ENCODE results near the gene ZNRF3.

Gene ZNRF3

DNA sequence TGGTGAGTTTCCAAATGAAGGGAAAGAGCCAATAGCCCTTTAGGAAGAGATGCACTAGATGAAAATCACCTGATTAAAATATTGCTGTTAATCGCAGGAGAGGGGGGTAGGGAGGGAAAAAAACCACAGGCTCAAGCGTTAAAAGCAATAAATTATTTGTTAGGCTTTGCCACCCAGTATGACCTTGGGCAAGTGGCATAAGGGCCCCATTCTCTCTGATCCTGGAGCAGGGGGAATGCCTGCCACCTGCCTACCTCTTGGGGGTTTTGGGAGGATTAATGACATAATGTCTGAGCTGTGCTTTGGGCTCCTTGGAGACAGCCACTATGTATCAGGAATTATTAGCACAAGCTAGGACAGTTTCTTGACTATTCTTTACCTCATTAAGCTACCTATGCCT lies 80.0 kb downstream of the ZNRF3 start:
- Histone ChIP-seq H3K36me3 (ENCODE audit: insufficient read depth, low read length) (peaks cover 2% of the 10 kb centered on the region), H2AFZ (ENCODE audit: low read depth, low read length) (no peak overlapping the region), H3K9me3 (ENCODE audit: low read length) (peaks cover 6% of the 10 kb centered on the region), H3K4me3 (ENCODE audit: low read length) (no peak overlapping the region), H3K27me3 (ENCODE audit: insufficient read depth, low read length) (no peaks in the 10 kb centered on the region), H3K4me1 (ENCODE audit: insufficient read depth, low read length) (peaks cover 20% of the 10 kb centered on the region)

GRCh38 chr22:28967163-28967665 lies 83.8 kb downstream of the ZNRF3 start:
- peaks cover 14% of the 10 kb centered on the region for H3K4me1 ChIP-seq (ENCODE audit: insufficient read depth, low read length)
- H3K9me3 ChIP-seq (ENCODE audit: low read length), result peaks cover 9% of the 10 kb centered on the region
- no peak overlapping the region for H2AFZ ChIP-seq (ENCODE audit: low read depth, low read length)
- H3K27me3 ChIP-seq (ENCODE audit: insufficient read depth, low read length), result no peaks in the 10 kb centered on the region
- no peak overlapping the region for H3K4me3 ChIP-seq (ENCODE audit: low read length)
- peaks cover 4% of the 10 kb centered on the region for H3K36me3 ChIP-seq (ENCODE audit: insufficient read depth, low read length)

GRCh38 chr22:28967969-28968368 lies 84.6 kb downstream of the ZNRF3 start:
- H3K9me3 ChIP-seq (ENCODE audit: low read length), result peaks cover 9% of the 10 kb centered on the region
- peaks cover 4% of the 10 kb centered on the region for H3K36me3 ChIP-seq (ENCODE audit: insufficient read depth, low read length)
- H3K4me1 ChIP-seq (ENCODE audit: insufficient read depth, low read length), result peaks cover 6% of the 10 kb centered on the region
- no peaks in the 10 kb centered on the region for H3K27me3 ChIP-seq (ENCODE audit: insufficient read depth, low read length)
- no peak overlapping the region for H3K4me3 ChIP-seq (ENCODE audit: low read length)
- H2AFZ ChIP-seq (ENCODE audit: low read depth, low read length), result no peak overlapping the region

DNA sequence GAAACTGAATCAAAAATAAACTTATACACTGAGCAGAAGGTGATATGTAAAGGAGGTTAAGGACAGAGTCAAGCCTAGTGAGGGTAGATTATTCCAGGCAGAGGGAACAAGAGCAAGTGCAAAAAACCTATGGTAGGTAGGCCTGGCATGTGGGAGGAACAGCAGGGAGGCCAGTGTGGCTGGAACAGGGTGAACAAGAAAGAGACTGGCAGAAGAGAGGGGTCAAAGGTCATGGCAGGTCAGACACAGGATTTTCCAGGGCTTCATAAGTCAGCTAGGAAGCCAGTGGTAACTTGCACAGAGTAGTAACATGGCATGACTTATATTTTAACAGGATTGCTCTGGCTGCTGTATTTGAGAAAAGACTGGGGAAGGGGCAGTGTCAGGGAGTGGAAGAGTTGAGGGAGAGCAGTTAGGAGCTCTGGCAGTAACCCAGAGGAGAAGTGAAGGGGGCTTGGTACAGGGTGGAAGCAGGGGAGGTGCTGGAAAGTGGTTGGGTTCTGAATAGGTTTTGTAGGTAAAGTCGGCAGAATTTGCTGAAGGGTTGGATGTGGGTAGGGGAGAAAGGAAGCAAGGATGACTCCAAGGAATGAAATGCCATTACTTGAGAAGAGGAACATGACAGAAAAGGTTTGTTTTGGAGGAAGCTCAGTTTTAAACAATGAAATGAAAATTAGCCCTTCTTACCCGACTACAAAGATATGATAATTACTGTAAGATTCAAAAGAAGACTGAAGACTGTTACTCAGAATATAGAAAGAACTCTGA lies 86.2 kb downstream of the ZNRF3 start:
- Histone ChIP-seq H3K4me3 (ENCODE audit: low read length) (no peak overlapping the region), H3K4me1 (ENCODE audit: insufficient read depth, low read length) (no peaks in the 10 kb centered on the region), H2AFZ (ENCODE audit: low read depth, low read length) (no peak overlapping the region), H3K9me3 (ENCODE audit: low read length) (peaks cover 9% of the 10 kb centered on the region), H3K27me3 (ENCODE audit: insufficient read depth, low read length) (no peaks in the 10 kb centered on the region), H3K36me3 (ENCODE audit: insufficient read depth, low read length) (peaks cover 4% of the 10 kb centered on the region)

GRCh38 chr22:28973352-28973751 lies 90.0 kb downstream of the ZNRF3 start:
- peaks cover 6% of the 10 kb centered on the region for H3K9me3 ChIP-seq (ENCODE audit: low read length)
- no peak overlapping the region for H3K4me3 ChIP-seq (ENCODE audit: low read length)
- H3K27me3 ChIP-seq (ENCODE audit: insufficient read depth, low read length), result no peaks in the 10 kb centered on the region
- no peak overlapping the region for H2AFZ ChIP-seq (ENCODE audit: low read depth, low read length)
- H3K36me3 ChIP-seq (ENCODE audit: insufficient read depth, low read length), result peaks cover 4% of the 10 kb centered on the region
- H3K4me1 ChIP-seq (ENCODE audit: insufficient read depth, low read length), result peaks cover 29% of the 10 kb centered on the region

DNA sequence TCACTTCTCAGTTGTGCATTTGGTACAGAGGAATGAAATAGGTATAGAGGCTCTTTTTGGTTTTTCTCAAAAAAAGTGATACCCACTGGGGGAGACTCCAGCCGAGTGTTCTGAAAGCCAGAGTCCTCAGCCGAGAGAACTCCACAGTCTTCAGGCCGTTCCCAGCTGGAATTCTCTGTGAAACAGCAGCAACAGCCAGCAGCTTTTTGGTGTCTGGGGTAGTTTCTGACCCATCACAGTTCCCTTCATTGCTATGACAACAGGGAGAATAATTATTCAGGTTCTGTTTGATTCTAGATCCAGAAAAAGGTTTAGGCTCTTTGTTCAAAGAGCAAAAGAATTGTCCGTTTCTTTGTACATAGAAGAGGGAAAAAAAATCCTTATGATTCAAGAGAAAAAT lies 93.7 kb downstream of the ZNRF3 start:
- Histone ChIP-seq H2AFZ (ENCODE audit: low read depth, low read length) (no peak overlapping the region), H3K27me3 (ENCODE audit: insufficient read depth, low read length) (no peaks in the 10 kb centered on the region), H3K4me3 (ENCODE audit: low read length) (peak overlapping the region; percentile 9), H3K9me3 (ENCODE audit: low read length) (no peaks in the 10 kb centered on the region), H3K4me1 (ENCODE audit: insufficient read depth, low read length) (peaks cover 42% of the 10 kb centered on the region), H3K36me3 (ENCODE audit: insufficient read depth, low read length) (no peaks in the 10 kb centered on the region)

- Histone ChIP-seq H3K4me1 (ENCODE audit: insufficient read depth, low read length) (peaks cover 47% of the 10 kb centered on the region), H3K4me3 (ENCODE audit: low read length) (no peak overlapping the region), H3K27me3 (ENCODE audit: insufficient read depth, low read length) (no peaks in the 10 kb centered on the region), H3K9me3 (ENCODE audit: low read length) (no peaks in the 10 kb centered on the region), H2AFZ (ENCODE audit: low read depth, low read length) (no peak overlapping the region), H3K36me3 (ENCODE audit: insufficient read depth, low read length) (no peaks in the 10 kb centered on the region)
Measured at GRCh38 chr22:28977481-28977971, 94.2 kb downstream of the ZNRF3 start.

- H2AFZ ChIP-seq (ENCODE audit: low read depth, low read length), result no peak overlapping the region
- H3K9me3 ChIP-seq (ENCODE audit: low read length), result no peaks in the 10 kb centered on the region
- H3K36me3 ChIP-seq (ENCODE audit: insufficient read depth, low read length), result no peaks in the 10 kb centered on the region
- no peak overlapping the region for H3K4me3 ChIP-seq (ENCODE audit: low read length)
- H3K27me3 ChIP-seq (ENCODE audit: insufficient read depth, low read length), result no peaks in the 10 kb centered on the region
- peaks cover 53% of the 10 kb centered on the region for H3K4me1 ChIP-seq (ENCODE audit: insufficient read depth, low read length)
Measured at GRCh38 chr22:28978158-28978557, 94.8 kb downstream of the ZNRF3 start.

- Histone ChIP-seq H3K4me3 (ENCODE audit: low read length) (no peak overlapping the region), H2AFZ (ENCODE audit: low read depth, low read length) (no peak overlapping the region), H3K27me3 (ENCODE audit: insufficient read depth, low read length) (no peaks in the 10 kb centered on the region), H3K9me3 (ENCODE audit: low read length) (no peaks in the 10 kb centered on the region), H3K4me1 (ENCODE audit: insufficient read depth, low read length) (peaks cover 56% of the 10 kb centered on the region), H3K36me3 (ENCODE audit: insufficient read depth, low read length) (no peaks in the 10 kb centered on the region)
Measured at GRCh38 chr22:28978863-28979796, 95.8 kb downstream of the ZNRF3 start.

- H2AFZ ChIP-seq (ENCODE audit: low read depth, low read length), result no peak overlapping the region
- no peaks in the 10 kb centered on the region for H3K36me3 ChIP-seq (ENCODE audit: insufficient read depth, low read length)
- H3K9me3 ChIP-seq (ENCODE audit: low read length), result peaks cover 5% of the 10 kb centered on the region
- H3K27me3 ChIP-seq (ENCODE audit: insufficient read depth, low read length), result no peaks in the 10 kb centered on the region
- no peak overlapping the region for H3K4me3 ChIP-seq (ENCODE audit: low read length)
- peaks cover 56% of the 10 kb centered on the region for H3K4me1 ChIP-seq (ENCODE audit: insufficient read depth, low read length)
Measured at GRCh38 chr22:28980326-28980725, 97.0 kb downstream of the ZNRF3 start.

DNA sequence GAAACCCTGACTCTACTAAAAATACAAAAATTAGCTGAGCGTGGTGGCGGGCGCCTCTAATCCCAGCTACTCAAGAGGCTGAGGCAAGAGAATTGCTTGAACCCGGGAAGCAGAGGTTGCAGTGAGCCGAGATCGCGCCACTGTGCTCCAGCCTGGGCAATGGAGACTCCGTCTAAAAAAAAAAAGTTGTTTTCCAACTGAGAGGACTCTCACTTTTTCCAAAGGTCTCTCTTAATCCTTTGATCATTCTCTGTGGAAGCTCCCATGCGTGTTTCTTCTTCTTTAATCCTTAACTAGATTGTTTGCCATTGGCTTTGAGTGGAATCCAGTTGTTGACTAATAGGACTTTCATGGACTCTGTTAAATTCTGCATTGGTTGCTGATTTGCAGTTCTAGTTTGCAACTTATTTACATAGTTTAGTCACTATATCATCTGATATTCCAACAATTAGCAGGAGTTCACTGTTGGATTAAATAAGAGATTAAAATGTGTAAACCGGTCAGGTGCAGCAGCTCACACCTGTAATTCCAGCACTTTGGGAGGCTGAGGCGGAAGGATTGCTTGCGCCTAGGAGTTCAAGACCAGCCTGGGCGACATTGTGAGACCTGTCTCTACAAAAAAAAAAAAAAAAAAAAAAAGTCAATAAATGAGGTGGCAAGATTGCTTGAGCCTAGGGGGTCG lies 98.6 kb downstream of the ZNRF3 start:
- H3K9me3 ChIP-seq (ENCODE audit: low read length), result peaks cover 9% of the 10 kb centered on the region
- H3K36me3 ChIP-seq (ENCODE audit: insufficient read depth, low read length), result peaks cover 7% of the 10 kb centered on the region
- peaks cover 41% of the 10 kb centered on the region for H3K4me1 ChIP-seq (ENCODE audit: insufficient read depth, low read length)
- no peaks in the 10 kb centered on the region for H3K27me3 ChIP-seq (ENCODE audit: insufficient read depth, low read length)
- H2AFZ ChIP-seq (ENCODE audit: low read depth, low read length), result no peak overlapping the region
- H3K4me3 ChIP-seq (ENCODE audit: low read length), result no peak overlapping the region

- peaks cover 29% of the 10 kb centered on the region for H3K4me1 ChIP-seq (ENCODE audit: insufficient read depth, low read length)
- H2AFZ ChIP-seq (ENCODE audit: low read depth, low read length), result no peak overlapping the region
- peaks cover 9% of the 10 kb centered on the region for H3K9me3 ChIP-seq (ENCODE audit: low read length)
- H3K27me3 ChIP-seq (ENCODE audit: insufficient read depth, low read length), result no peaks in the 10 kb centered on the region
- peaks cover 18% of the 10 kb centered on the region for H3K36me3 ChIP-seq (ENCODE audit: insufficient read depth, low read length)
- H3K4me3 ChIP-seq (ENCODE audit: low read length), result no peak overlapping the region
Measured at GRCh38 chr22:28983190-28983589, 99.8 kb downstream of the ZNRF3 start.
